ENCODE results near the gene THSD1.
"Not testable (repeated sequence)": the region's sequence is repeated elsewhere in the genome, so short reads cannot be mapped to it uniquely, and the experiment has no call there.

Gene THSD1

GRCh38 chr13:52407436-52407835 lies 1.5 kb upstream of the THSD1 start:
- DNase-seq = not testable (repeated sequence)

GRCh38 chr13:52406629-52407028 lies 657 bp upstream of the THSD1 start:
- DNase-seq = no peak

- DNase-seq = no peak
Observed at GRCh38 chr13:52405369-52405766, 604 bp downstream of the THSD1 start.

- DNase-seq = no peak
Observed at GRCh38 chr13:52399708-52400107, 6.3 kb downstream of the THSD1 start.

- no peak for DNase-seq
Observed at GRCh38 chr13:52399046-52399445, 6.9 kb downstream of the THSD1 start.

GRCh38 chr13:52395704-52396103 lies 10.3 kb downstream of the THSD1 start:
- no peak for DNase-seq

GRCh38 chr13:52394586-52394985 lies 11.4 kb downstream of the THSD1 start:
- no peak for DNase-seq

GRCh38 chr13:52393572-52394357 lies 12.2 kb downstream of the THSD1 start:
- no peak for DNase-seq

- no peak for DNase-seq
Observed at GRCh38 chr13:52387721-52388120, 18.3 kb downstream of the THSD1 start.

- DNase-seq = no peak
Observed at GRCh38 chr13:52385870-52386269, 20.1 kb downstream of the THSD1 start.

GRCh38 chr13:52383366-52383765 lies 22.6 kb downstream of the THSD1 start:
- DNase-seq = no peak

- DNase-seq = no peak
Observed at GRCh38 chr13:52378312-52378711, 27.7 kb downstream of the THSD1 start.

GRCh38 chr13:52377898-52378297 lies 28.1 kb downstream of the THSD1 start:
- DNase-seq = no peak

GRCh38 chr13:52374873-52375411 lies 31.0 kb downstream of the THSD1 start:
- no peak for DNase-seq

GRCh38 chr13:52374389-52374788 lies 31.6 kb downstream of the THSD1 start:
- no peak for DNase-seq

- DNase-seq = not testable (repeated sequence)
Observed at GRCh38 chr13:52373277-52373676, 32.7 kb downstream of the THSD1 start.

- no peak for DNase-seq
Observed at GRCh38 chr13:52371736-52372247, 34.2 kb downstream of the THSD1 start.

- no peak for DNase-seq
Observed at GRCh38 chr13:52366291-52366690, 39.7 kb downstream of the THSD1 start.

- not testable (repeated sequence) for DNase-seq
Observed at GRCh38 chr13:52362169-52362887, 43.6 kb downstream of the THSD1 start.

- DNase-seq = no peak
Observed at GRCh38 chr13:52361225-52361624, 44.7 kb downstream of the THSD1 start.

- no peak for DNase-seq
Observed at GRCh38 chr13:52359534-52359933, 46.4 kb downstream of the THSD1 start.

GRCh38 chr13:52356327-52356726 lies 49.6 kb downstream of the THSD1 start:
- DNase-seq = no peak

- no peak for DNase-seq
Observed at GRCh38 chr13:52353193-52353592, 52.8 kb downstream of the THSD1 start.
